ENCODE data around the gene PIGS.
A peak's percentile ranks its signal among the peaks of the same experiment; 100 is the strongest.
"Not testable (repeated sequence)": the region's sequence is repeated elsewhere in the genome, so short reads cannot be mapped to it uniquely, and the experiment has no call there.

PIGS gene

GRCh38 chr17:28580959-28581358 is 9.6 kb upstream of the PIGS start:
- intact Hi-C loops (cut with DNase I), result no loop called here
- no peak for DNase-seq

DNA sequence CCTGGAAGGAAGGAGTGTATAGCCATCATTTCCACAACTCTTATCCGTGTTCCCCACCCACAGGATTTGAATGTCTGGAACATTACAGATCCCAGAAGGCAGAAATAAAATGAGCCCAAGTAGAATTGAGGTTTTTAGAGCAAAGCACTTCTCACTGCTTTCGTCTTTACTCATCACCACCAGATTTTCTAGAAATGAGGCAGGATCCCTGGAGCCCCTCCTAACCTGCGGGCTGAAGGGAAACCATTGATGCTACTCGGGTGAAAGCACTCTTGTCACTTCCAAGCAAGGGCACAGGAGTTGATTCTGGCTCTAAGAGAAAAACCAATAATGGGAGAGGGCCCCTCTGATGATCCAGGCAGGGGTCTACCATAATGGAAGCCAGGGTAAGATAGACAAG is 8.2 kb upstream of the PIGS start:
- DNase-seq, result no peak
- intact Hi-C loops (cut with DNase I), result no loop called here

DNA sequence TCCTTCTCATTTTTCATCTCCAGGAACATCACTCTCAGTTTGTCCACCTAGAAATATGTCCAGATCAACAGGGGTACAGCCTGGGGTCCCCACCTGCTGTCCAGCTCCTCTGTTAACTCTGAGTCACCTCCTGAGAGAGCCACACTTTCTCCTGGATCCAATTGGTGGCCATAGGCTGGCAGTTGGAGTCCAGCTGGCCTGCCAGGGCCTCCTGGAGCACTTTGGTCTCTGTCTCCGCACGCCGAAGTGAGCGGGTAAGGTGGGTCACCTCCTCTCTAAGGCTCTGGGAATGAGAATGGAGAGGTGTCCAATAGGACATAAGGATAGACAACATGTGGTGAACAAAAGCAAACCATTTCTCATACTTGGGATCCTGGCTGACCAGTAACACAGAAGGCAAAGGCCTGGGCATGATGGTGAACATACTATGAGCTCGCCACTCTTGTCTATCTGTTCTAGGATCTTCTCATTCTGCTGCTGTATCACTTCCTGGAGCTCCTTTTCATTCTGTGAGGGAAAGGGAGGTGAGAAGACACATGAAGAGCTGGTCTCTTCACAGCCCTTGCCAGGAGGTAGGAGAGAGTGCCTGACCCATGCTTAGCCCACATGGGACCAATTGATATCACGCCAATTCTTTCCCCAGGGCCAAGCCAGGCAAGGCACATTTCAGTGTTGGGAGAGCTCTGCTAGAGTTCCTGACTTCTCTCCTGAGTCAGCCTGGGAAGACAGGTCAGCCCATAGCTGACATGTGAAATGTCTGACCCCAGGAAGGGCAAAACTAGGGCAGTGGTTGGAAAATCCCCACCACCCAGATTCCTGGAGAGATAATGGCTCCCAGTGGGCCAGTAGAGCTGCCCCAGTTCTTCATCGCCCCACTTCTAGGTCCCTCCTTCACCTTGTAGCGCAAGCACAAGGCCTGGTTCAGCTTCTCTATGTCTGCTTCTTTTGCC is 7.2 kb upstream of the PIGS start:
- DNase-seq, result no peak
- intact Hi-C loops (cut with DNase I), result no loop called here

DNA sequence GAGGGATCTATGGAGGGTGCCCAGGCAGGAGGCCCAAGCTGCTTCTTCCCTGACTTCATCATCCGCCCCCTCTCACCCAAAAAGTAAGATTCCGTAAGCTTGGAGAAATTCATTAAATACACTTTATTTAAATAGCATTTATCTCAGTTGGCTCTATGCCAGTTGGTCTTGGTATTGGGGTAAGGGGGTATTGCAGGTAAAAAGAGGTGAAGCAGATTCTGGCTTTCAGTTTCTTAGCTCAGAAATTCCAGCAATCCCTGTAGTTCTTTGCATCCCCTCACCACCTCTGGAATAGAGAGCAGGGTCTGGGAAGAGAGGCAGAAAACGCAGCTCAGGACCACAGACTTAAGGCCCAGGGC is 6.1 kb upstream of the PIGS start:
- DNase-seq, result no peak
- intact Hi-C loops (cut with DNase I), result no loop called here

DNA sequence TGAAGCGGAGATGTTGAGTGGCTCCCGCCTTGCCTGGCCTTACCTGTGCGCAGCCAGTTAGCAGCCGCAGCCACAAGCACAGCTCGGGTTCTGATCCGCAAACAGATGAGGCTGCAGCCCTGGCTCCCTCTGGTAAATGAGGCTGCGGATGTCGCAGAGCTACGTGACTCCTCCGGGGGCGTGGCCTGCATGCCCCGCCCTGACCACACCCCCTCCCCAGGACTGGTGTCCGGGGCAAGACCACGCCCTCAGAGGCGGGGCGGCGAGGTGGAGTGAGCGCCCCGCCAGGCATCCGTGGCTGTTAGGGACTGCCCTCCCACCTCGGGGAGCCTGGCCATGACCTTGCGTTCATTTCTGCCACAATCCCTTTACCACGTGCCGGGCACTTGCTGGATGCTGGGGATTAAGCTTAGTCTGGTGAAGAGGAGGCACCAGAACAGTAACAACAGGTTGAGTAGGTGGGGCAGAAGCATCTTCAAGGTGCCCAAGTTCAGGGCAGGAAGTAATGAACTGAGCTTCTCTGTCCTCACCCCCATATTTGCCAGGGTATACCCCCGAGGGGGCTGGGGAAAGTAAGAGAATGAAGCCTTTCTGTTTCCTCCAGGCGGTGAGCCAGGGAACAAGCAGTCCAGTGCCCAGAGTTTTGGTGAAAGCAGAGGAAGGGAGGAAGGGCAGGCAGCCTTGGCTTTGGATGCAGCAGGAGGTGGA is 5.6 kb upstream of the PIGS start, which contains the start of gene ALDOC:
TSS of gene ALDOC (minus strand) at position 138 of the 708 bp plus-strand sequence. CDS start 1,363 bp downstream, outside the sequence.
- DNase-seq, result peak; percentile 93 to 100 (median 98)
- intact Hi-C loops (cut with DNase I), result no loop called here

DNA sequence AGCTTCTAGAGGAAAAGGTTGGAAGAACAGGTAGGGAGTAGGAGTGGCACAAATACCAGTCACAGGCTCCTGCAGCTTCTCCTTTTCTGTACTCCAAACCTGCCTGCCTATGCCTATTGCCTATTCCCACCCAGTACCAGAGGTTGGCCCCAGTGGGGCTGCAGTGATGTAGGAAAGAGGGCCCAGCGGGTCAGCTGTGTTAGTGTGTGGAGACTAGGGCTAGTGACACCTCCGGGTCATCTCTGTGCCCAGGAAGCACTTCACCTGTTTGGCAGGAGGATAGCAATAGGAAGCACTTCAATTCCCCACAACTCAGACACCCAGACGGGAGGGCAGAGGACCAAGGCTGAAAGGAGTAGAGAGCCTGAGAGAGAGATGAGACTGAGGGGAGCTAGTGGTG is 4.7 kb upstream of the PIGS start:
- intact Hi-C loops (cut with DNase I); DNase-seq: not testable (repeated sequence)

GRCh38 chr17:28575126-28575795 is 3.9 kb upstream of the PIGS start:
- intact Hi-C loops (cut with DNase I), result no loop called here
- DNase-seq, result peak in 8 of 10 donors; percentile 38 to 88 (median 45)

- no peak for DNase-seq
- intact Hi-C loops (cut with DNase I), result no loop called here
Observed at GRCh38 chr17:28574526-28574925, 3.2 kb upstream of the PIGS start.

GRCh38 chr17:28573966-28574480 is 2.7 kb upstream of the PIGS start:
- intact Hi-C loops (cut with DNase I), result no loop called here
- DNase-seq, result no peak

GRCh38 chr17:28573521-28573920 is 2.2 kb upstream of the PIGS start:
- intact Hi-C loops (cut with DNase I), result no loop called here
- DNase-seq, result no peak

- DNase-seq, result no peak
- intact Hi-C loops (cut with DNase I), result no loop called here
Observed at GRCh38 chr17:28573040-28573380, 1.7 kb upstream of the PIGS start.

DNA sequence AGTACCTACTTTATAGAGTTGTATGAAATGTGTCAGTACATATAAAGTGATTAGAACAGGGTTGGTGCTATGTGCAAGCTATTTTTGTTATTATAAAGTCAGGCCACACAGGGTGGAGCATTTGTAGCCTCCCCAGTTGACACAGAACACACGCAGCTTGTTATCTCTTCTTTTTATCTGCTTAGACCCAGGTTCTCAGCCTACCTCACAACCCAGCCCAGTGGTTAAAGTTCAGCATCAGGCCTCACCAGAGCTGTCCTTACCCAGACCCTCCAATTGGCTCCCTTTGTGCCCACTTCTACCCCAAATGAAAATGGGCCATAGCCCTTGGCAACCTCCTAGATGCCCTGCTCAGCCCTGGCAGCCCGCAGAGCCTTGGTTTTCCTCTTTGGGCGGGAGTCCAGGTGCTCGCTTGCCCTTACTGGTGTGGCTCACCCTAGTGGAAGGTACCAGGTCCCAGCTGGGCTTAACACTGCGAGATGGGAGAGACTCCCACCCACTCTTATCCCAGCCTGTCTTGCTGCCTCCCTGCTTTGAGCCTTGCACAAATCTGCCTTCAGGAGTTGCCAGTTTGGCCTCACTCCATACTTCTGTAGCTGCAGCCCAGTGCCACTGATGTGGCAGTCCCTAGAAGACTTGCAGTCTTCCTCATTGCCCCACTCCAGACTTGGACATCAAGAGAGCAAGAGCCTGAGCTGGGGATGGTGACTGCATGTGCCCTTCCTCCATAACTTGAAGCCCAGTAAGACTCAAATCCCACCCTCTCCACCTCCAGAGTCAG is 1.1 kb upstream of the PIGS start:
- intact Hi-C loops (cut with DNase I), result no loop called here
- no peak for DNase-seq

- DNase-seq, result peak in 5 of 10 donors; percentile 21 to 91 (median 33)
- intact Hi-C loops (cut with DNase I), result no loop called here
Observed at GRCh38 chr17:28570716-28571360, 486 bp downstream of the PIGS start.

DNA sequence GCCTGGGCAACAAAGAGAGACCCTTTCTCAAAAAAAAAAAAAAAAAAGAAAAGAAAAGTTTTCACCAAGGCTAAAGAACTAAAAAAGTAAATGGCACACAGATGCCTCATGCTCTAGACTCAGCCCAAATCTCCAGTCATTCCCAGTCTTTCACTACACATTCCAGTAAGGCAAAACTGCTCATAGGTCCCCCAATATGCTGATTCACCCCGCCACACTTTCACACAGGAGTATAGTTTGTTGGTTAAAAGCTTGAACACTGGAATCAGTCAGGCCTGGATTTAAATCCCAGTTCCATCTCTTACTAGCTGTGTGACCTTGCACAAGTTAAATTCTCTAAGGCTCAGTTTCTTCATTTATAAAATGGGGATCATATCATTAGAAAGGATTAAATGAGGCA is 1.9 kb downstream of the PIGS start:
- intact Hi-C loops (cut with DNase I), result no loop called here
- DNase-seq, result no peak

DNA sequence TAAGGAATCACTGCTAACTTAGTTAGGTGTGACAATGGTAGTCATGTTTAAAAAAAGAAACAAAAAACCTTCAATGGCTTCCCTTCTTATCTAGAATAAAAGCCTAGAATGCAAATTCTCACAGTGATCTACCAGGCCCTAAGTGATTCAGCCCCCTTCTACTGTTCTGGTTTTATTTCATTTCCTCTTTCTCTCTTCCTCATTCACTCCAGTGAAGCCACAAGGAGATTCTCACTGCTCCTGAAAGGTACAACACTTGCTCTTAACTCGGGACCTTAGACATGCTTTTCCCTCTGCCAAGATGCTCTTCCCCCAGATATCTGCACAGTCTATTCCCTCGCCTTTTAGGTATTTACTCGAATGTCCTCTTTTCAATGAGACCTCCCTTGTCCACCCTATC is 3.7 kb downstream of the PIGS start:
- no peak for DNase-seq
- intact Hi-C loops (cut with DNase I), result no loop called here

- intact Hi-C loops (cut with DNase I), result no loop called here
- no peak for DNase-seq
Observed at GRCh38 chr17:28563475-28563874, 7.8 kb downstream of the PIGS start.

GRCh38 chr17:28555022-28555421 is 16.3 kb downstream of the PIGS start:
- no peak for DNase-seq
- intact Hi-C loops (cut with DNase I), result no loop called here

DNA sequence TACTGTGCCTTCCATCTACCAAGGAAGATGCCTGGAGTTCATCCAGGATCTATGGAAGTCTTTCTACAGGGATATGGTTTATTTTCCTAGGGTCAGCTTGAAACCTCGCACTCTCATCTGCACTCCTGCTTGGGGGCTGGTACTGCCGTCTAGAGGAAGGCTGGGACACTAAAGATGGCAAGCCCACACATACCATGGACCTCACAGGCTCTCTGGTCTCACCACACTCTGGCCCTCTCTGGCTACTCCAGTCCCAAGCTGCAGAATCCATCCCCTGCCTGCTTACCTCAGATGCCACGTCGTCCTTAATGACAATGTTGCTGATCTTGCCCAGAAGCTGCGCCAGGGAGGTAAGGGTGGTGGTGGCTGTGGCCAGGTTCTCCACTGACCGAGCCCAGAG is 16.8 kb downstream of the PIGS start:
- peak in 2 of 10 donors; percentile 8 to 24 for DNase-seq
- intact Hi-C loops (cut with DNase I), result no loop called here

DNA sequence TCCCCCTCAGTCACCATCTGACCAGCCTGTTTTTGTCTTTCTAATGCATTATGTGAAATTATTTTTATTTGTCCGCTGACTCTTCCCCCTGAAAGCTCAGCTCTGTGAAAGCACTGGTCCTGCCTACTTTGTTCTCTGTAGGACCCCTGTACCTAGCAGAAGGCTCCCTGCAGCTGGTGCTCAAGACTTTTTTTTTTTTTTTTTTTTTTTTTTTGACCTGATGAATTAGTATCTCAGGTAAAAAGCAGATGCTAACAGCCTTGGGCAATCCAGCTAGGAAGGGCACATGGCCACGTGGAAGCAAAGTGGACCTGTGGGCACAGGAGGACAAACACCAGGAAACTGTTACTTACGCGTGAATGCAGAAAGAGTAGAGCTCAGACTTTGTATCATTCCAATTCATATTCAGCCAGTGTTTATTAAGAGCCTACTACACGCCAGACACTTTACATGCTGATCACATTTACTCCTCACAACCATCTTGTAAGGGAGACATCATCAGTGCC is 18.3 kb downstream of the PIGS start:
- intact Hi-C loops (cut with DNase I), result no loop called here
- DNase-seq, result peak in 1 of 10 donors; percentile 64

Data from posterior cingulate gyrus (tissue), 11 donors.